HEK293 (cell line): Measurements from ENCODE around the gene IMMP2L.

Source experiments
- SETDB1 ChIP-seq: IDR thresholded peaks from one replicate; pipeline ENCODE4 v1.6.1; 2017; ENCODE audit warnings: mild to moderate bottlenecking, low read length, moderate library complexity, mixed read lengths; ENCODE audit not compliant: insufficient read length
- SP2 ChIP-seq: fragments of 450-650 bp; formaldehyde crosslinking; IDR thresholded peaks from 2 replicates; pipeline ENCODE4 v1.5.1; 2016; ENCODE audit warnings: missing biosample characterization, missing genetic modification characterization
- ZFP3 ChIP-seq: fragments of 450-650 bp; formaldehyde crosslinking; IDR thresholded peaks from 2 replicates; pipeline ENCODE4 v1.5.1; 2016; ENCODE audit warnings: low read depth, missing biosample characterization, missing genetic modification characterization
- ZNF174 ChIP-seq: fragments of 450-650 bp; formaldehyde crosslinking; IDR thresholded peaks from 2 replicates; pipeline ENCODE4 v1.5.0; 2017; ENCODE audit warnings: missing biosample characterization, mild to moderate bottlenecking, missing genetic modification characterization
- ZNF292 ChIP-seq: fragments of 450-650 bp; formaldehyde crosslinking; IDR thresholded peaks from 2 replicates; pipeline ENCODE4 v1.5.1; 2016; ENCODE audit warnings: low read depth, missing biosample characterization, missing genetic modification characterization, borderline replicate concordance
- ZNF394 ChIP-seq: fragments of 450-650 bp; formaldehyde crosslinking; IDR thresholded peaks from 2 replicates; pipeline ENCODE4 v1.5.1; 2016; ENCODE audit warnings: missing biosample characterization, missing genetic modification characterization, mild to moderate bottlenecking, moderate library complexity, borderline replicate concordance
- ZNF501 ChIP-seq: fragments of 450-650 bp; formaldehyde crosslinking; IDR thresholded peaks from 2 replicates; pipeline ENCODE4 v1.5.1; 2016; ENCODE audit warnings: missing biosample characterization, missing genetic modification characterization
- TF ChIP-seq, protein P1 (sequence below): fragments of 450-650 bp; formaldehyde crosslinking; IDR thresholded peaks from 2 replicates; pipeline ENCODE4 v1.5.1; 2016; ENCODE audit warnings: missing biosample characterization, missing genetic modification characterization
- TF ChIP-seq, protein P2 (sequence below): fragments of 450-650 bp; formaldehyde crosslinking; IDR thresholded peaks from 2 replicates; pipeline ENCODE4 v1.5.0; 2017; ENCODE audit warnings: missing biosample characterization, missing genetic modification characterization, borderline replicate concordance

DNA sequence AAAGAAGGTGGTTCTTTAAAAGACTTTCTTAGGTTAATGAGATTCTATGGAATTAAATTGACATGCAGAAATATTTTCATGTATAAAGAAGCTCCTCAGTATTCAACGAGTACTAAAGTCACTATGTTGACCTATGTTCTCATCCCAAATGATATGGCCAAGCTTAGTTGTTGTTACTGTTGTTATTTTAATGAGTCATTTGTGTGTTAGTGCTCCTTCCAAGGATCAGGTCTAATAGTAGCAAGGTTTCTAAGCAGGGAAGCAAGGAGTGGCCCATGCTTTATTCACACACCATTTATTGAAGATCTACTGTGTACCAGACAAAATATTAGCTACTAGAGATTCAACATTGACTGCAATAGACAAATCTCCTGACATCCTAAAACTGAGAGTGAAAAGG lies 429.5 kb downstream of the IMMP2L start:
- TF ChIP-seq, protein P1, sequence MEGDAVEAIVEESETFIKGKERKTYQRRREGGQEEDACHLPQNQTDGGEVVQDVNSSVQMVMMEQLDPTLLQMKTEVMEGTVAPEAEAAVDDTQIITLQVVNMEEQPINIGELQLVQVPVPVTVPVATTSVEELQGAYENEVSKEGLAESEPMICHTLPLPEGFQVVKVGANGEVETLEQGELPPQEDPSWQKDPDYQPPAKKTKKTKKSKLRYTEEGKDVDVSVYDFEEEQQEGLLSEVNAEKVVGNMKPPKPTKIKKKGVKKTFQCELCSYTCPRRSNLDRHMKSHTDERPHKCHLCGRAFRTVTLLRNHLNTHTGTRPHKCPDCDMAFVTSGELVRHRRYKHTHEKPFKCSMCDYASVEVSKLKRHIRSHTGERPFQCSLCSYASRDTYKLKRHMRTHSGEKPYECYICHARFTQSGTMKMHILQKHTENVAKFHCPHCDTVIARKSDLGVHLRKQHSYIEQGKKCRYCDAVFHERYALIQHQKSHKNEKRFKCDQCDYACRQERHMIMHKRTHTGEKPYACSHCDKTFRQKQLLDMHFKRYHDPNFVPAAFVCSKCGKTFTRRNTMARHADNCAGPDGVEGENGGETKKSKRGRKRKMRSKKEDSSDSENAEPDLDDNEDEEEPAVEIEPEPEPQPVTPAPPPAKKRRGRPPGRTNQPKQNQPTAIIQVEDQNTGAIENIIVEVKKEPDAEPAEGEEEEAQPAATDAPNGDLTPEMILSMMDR: no peak
- TF ChIP-seq ZNF501 (no peak), ZNF292 (no peak), SETDB1 (no peak), ZFP3 (tag by site-specific recombination) (no peak), SP2 (tag by site-specific recombination) (no peak), ZNF174 (tag by site-specific recombination) (no peak), ZNF394 (tag by site-specific recombination) (no peak)
- TF ChIP-seq, protein P2, sequence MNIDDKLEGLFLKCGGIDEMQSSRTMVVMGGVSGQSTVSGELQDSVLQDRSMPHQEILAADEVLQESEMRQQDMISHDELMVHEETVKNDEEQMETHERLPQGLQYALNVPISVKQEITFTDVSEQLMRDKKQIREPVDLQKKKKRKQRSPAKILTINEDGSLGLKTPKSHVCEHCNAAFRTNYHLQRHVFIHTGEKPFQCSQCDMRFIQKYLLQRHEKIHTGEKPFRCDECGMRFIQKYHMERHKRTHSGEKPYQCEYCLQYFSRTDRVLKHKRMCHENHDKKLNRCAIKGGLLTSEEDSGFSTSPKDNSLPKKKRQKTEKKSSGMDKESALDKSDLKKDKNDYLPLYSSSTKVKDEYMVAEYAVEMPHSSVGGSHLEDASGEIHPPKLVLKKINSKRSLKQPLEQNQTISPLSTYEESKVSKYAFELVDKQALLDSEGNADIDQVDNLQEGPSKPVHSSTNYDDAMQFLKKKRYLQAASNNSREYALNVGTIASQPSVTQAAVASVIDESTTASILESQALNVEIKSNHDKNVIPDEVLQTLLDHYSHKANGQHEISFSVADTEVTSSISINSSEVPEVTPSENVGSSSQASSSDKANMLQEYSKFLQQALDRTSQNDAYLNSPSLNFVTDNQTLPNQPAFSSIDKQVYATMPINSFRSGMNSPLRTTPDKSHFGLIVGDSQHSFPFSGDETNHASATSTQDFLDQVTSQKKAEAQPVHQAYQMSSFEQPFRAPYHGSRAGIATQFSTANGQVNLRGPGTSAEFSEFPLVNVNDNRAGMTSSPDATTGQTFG: no peak
